Thyroid gland (tissue), 4 donors: ENCODE measurements around the gene FKBP4. TPM values are rescaled to one million over a fixed set of nuclear protein-coding genes. Genes with fewer than 3 reads are reported as not detected.

Experiments used
- DNase-seq, 2 donors: peaks; one replicate each; pipeline ENCODE4 v3.0.0-alpha.2; 2019
- H3K27ac ChIP-seq, 3 donors: fragments of 200-600 bp; sonication (generic); 1 replicate in 2 of 3; 2 replicates in 1 of 3; pipeline ENCODE4 v1.5.1; 2016 to 2019; ENCODE audit warnings: mild to moderate bottlenecking in 1 of 3, moderate library complexity in 1 of 3
- H3K27me3 ChIP-seq: fragments of 200-600 bp; sonication (generic); one replicate; pipeline ENCODE4 v1.5.1; 2019
- H3K36me3 ChIP-seq, 2 donors: fragments of 200-600 bp; sonication (generic); one replicate each; pipeline ENCODE4 v1.5.1; 2016 to 2019
- H3K4me1 ChIP-seq, 2 donors: fragments of 200-600 bp; sonication (generic); one replicate each; pipeline ENCODE4 v1.5.1; 2017 to 2019
- H3K4me3 ChIP-seq, 3 donors: fragments of 200-600 bp; sonication (generic); replicated peaks in 1 of 3; 1 replicate in 2 of 3; 2 replicates in 1 of 3; pipeline ENCODE4 v1.5.1; 2016; ENCODE audit warnings: mild to moderate bottlenecking in 1 of 3
- H3K9me3 ChIP-seq: fragments of 200-600 bp; sonication (generic); one replicate; pipeline ENCODE4 v1.5.1; 2017
- POLR2A ChIP-seq, 2 donors: fragments of 450-650 bp; IDR thresholded peaks; one replicate each; pipeline ENCODE4 v1.6.1; 2017; ENCODE audit warnings: antibody characterized with exemption in 2 of 2, mild to moderate bottlenecking in 2 of 2, moderate library complexity in 1 of 2
- WGBS, 2 donors: methylation state at CpG; one replicate each; pipeline ENCODE4 v1.1.5; 2017; 5-methylcytosine and 5-hydroxymethylcytosine counted together
- intact Hi-C: fragments of 100-400 bp; cut with DNase I; formaldehyde crosslinking; loops from one replicate; pipeline ENCODE4 v1.15.1; 2023
- total RNA-seq, 4 donors: library from RNA; depleted of rRNA; stranded (reverse); fragments of >200 nt; gene quantifications; one replicate each; pipeline ENCODE4 v1.2.3, GENCODE V29; 2016
- TF ChIP-seq, protein P1 (sequence below), 6 experiments: fragments of 200-600 bp in 3 of 6; fragments of 450-650 bp in 3 of 6; sonication (generic) in 3 of 6; IDR thresholded peaks; one replicate each; pipeline ENCODE4 v1.5.1; 2016 to 2019; ENCODE audit warnings: antibody characterized with exemption in 6 of 6, mild to moderate bottlenecking in 2 of 6, inconsistent platforms in 1 of 6, moderate library complexity in 1 of 6

The FKBP4 gene
- total RNA-seq, 4 donors from 2014 or later, result 43.5 to 69.9 (median 47.0) TPM

- H3K27ac ChIP-seq, result peak overlapping the region in 1 of 3 donors; percentile 26
- peaks cover 46 to 49% of the 10 kb centered on the region in 2 donors for H3K36me3 ChIP-seq
- TF ChIP-seq, protein P1, sequence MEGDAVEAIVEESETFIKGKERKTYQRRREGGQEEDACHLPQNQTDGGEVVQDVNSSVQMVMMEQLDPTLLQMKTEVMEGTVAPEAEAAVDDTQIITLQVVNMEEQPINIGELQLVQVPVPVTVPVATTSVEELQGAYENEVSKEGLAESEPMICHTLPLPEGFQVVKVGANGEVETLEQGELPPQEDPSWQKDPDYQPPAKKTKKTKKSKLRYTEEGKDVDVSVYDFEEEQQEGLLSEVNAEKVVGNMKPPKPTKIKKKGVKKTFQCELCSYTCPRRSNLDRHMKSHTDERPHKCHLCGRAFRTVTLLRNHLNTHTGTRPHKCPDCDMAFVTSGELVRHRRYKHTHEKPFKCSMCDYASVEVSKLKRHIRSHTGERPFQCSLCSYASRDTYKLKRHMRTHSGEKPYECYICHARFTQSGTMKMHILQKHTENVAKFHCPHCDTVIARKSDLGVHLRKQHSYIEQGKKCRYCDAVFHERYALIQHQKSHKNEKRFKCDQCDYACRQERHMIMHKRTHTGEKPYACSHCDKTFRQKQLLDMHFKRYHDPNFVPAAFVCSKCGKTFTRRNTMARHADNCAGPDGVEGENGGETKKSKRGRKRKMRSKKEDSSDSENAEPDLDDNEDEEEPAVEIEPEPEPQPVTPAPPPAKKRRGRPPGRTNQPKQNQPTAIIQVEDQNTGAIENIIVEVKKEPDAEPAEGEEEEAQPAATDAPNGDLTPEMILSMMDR (IDR thresholded peaks at IDR 0.05), result no peak
- no peak for TF ChIP-seq POLR2A (IDR thresholded peaks at IDR 0.05)
- WGBS, 2 donors, result 65 to 73% methylated on average over 7 of the region's 7 CpGs
- no peak for DNase-seq
- no peak overlapping the region for H3K4me3 ChIP-seq
- no peaks in the 10 kb centered on the region for H3K9me3 ChIP-seq
- no peaks in the 10 kb centered on the region for H3K27me3 ChIP-seq
- H3K4me1 ChIP-seq, result peaks cover 20 to 32% of the 10 kb centered on the region in 2 donors
- intact Hi-C loops, result no loop called here
Measured at GRCh38 chr12:2803635-2804392, 9.0 kb downstream of the FKBP4 start.

GRCh38 chr12:2804393-2805142 is 9.8 kb downstream of the FKBP4 start:
- Histone ChIP-seq H3K4me3 (no peak overlapping the region), H3K27ac (peak overlapping the region in 1 of 3 donors; percentile 26), H3K27me3 (no peaks in the 10 kb centered on the region), H3K36me3 (peaks cover 41 to 44% of the 10 kb centered on the region in 2 donors), H3K4me1 (peaks cover 20 to 32% of the 10 kb centered on the region in 2 donors), H3K9me3 (no peaks in the 10 kb centered on the region)
- WGBS, 2 donors, result 45 to 53% methylated on average over 5 of the region's 5 CpGs
- intact Hi-C loops, result no loop called here
- peak; percentile 87 to 90 for DNase-seq
- TF ChIP-seq, protein P1 (IDR thresholded peaks at IDR 0.05), result no peak
- TF ChIP-seq POLR2A (IDR thresholded peaks at IDR 0.05), result no peak

- no peak for DNase-seq
- 62 to 65% methylated on average over 2 of the region's 2 CpGs for WGBS, 2 donors
- H3K9me3 ChIP-seq, result no peaks in the 10 kb centered on the region
- H3K27ac ChIP-seq, result no peak overlapping the region
- H3K4me1 ChIP-seq, result peaks cover 19 to 28% of the 10 kb centered on the region in 2 donors
- TF ChIP-seq, protein P1 (IDR thresholded peaks at IDR 0.05), result no peak
- TF ChIP-seq POLR2A (IDR thresholded peaks at IDR 0.05), result no peak
- no peak overlapping the region for H3K4me3 ChIP-seq
- H3K27me3 ChIP-seq, result no peaks in the 10 kb centered on the region
- intact Hi-C loops, result no loop called here
- H3K36me3 ChIP-seq, result peaks cover 35 to 38% of the 10 kb centered on the region in 2 donors
Measured at GRCh38 chr12:2805143-2805520, 10.4 kb downstream of the FKBP4 start.

DNA sequence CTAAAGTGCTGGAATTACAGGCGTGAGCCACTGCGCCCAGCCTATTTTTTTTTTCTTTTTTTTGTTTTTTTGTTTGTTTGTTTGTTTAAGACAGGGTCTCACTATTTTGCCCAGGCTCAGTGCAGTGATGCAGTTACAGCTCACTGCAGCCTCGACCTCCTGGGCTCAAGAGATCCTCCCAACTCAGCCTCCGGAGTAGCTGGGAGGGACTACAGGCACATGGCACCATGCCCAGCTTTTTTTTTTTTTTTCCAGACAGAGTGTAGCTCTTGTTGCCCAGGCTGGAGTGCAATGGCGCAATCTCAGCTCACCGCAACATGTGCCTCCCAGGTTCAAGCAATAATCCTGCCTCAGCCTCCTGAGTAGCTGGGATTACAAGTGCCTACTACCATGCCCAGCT is 11.9 kb downstream of the FKBP4 start:
- H3K9me3 ChIP-seq, result no peaks in the 10 kb centered on the region
- peaks cover 13 to 16% of the 10 kb centered on the region in 2 donors for H3K4me1 ChIP-seq
- 86 to 92% methylated on average over 6 of the region's 6 CpGs for WGBS, 2 donors
- no peak overlapping the region for H3K27ac ChIP-seq
- H3K36me3 ChIP-seq, result peaks cover 22 to 26% of the 10 kb centered on the region in 2 donors
- no peak for TF ChIP-seq POLR2A (IDR thresholded peaks at IDR 0.05)
- TF ChIP-seq, protein P1 (IDR thresholded peaks at IDR 0.05), result no peak
- H3K4me3 ChIP-seq, result no peak overlapping the region
- intact Hi-C loops, result no loop called here
- H3K27me3 ChIP-seq, result no peaks in the 10 kb centered on the region
- no peak for DNase-seq

DNA sequence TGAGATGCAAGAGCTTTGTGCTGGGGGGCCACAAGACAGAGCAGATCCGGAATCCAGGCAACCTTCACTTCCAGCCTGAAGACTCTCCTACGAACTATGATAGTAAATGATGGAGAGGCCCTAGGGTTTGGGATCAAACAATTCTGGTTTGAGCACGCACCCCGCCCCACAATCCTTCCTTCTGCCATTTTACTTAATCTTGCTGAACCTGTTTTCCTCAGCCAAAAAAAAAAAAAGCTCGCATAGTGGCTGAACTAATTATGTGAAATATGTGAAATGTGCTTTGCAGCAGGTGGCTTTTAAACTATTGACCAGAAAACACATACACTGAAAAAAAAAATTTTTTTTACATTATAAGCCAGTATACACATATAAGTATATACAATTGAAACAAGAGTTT is 17.0 kb downstream of the FKBP4 start:
- DNase-seq, result no peak
- TF ChIP-seq POLR2A (IDR thresholded peaks at IDR 0.05), result no peak
- TF ChIP-seq, protein P1 (IDR thresholded peaks at IDR 0.05), result no peak
- H3K9me3 ChIP-seq, result no peaks in the 10 kb centered on the region
- H3K27ac ChIP-seq, result peak overlapping the region; percentile 96 to 98 (median 97)
- no peaks in the 10 kb centered on the region for H3K27me3 ChIP-seq
- 62 to 74% methylated on average over 5 of the region's 5 CpGs for WGBS, 2 donors
- H3K4me3 ChIP-seq, result peak overlapping the region in 1 of 3 donors; percentile 53
- peaks cover 17 to 23% of the 10 kb centered on the region in 2 donors for H3K4me1 ChIP-seq
- H3K36me3 ChIP-seq, result no peaks in the 10 kb centered on the region
- intact Hi-C loops, result no loop called here
